GM18502 (cell line): ENCODE measurements around the gene NUDT8.
"Not testable (repeated sequence)": the region's sequence is repeated elsewhere in the genome, so short reads cannot be mapped to it uniquely, and the experiment has no call there.

Experiments
- ATAC-seq: cut with Tn5 transposase; IDR thresholded peaks from one replicate; pipeline ENCODE4 v1.9.1; 2021; ENCODE audit warnings: mild to moderate bottlenecking; ENCODE audit not compliant: unreplicated experiment, poor library complexity

The NUDT8 gene

GRCh38 chr11:67662142-67662834 is 32.6 kb upstream of the NUDT8 start:
- ATAC-seq = no peak

GRCh38 chr11:67660752-67661151 is 31.0 kb upstream of the NUDT8 start:
- ATAC-seq = not testable (repeated sequence)

- ATAC-seq = not testable (repeated sequence)
Measured at GRCh38 chr11:67659651-67660165, 30.0 kb upstream of the NUDT8 start.

GRCh38 chr11:67657300-67657699 is 27.6 kb upstream of the NUDT8 start:
- ATAC-seq = no peak

- no peak for ATAC-seq
Measured at GRCh38 chr11:67656278-67656922, 26.7 kb upstream of the NUDT8 start.

- no peak for ATAC-seq
Measured at GRCh38 chr11:67654225-67654624, 24.5 kb upstream of the NUDT8 start.

- no peak for ATAC-seq
Measured at GRCh38 chr11:67652965-67653845, 23.5 kb upstream of the NUDT8 start.

- no peak for ATAC-seq
Measured at GRCh38 chr11:67651976-67652781, 22.4 kb upstream of the NUDT8 start.

GRCh38 chr11:67649634-67650510 is 20.1 kb upstream of the NUDT8 start:
- no peak for ATAC-seq

- no peak for ATAC-seq
Measured at GRCh38 chr11:67648796-67649613, 19.3 kb upstream of the NUDT8 start.

- no peak for ATAC-seq
Measured at GRCh38 chr11:67648140-67648795, 18.5 kb upstream of the NUDT8 start.

GRCh38 chr11:67647471-67647870 is 17.7 kb upstream of the NUDT8 start:
- ATAC-seq = no peak

GRCh38 chr11:67646535-67647336 is 17.0 kb upstream of the NUDT8 start:
- ATAC-seq = no peak

- ATAC-seq = no peak
Measured at GRCh38 chr11:67645521-67646461, 16.1 kb upstream of the NUDT8 start.

GRCh38 chr11:67644472-67645418 is 15.0 kb upstream of the NUDT8 start:
- no peak for ATAC-seq
